Transverse colon (tissue), 4 donors: ENCODE results near the gene PNLIPRP2.

Experiments used
- POLR2A ChIP-seq: fragments of 450-650 bp; IDR thresholded peaks from one replicate; pipeline ENCODE4 v1.6.1; 2016; ENCODE audit warnings: antibody characterized with exemption, mild to moderate bottlenecking, moderate library complexity
- POLR2AphosphoS5 ChIP-seq, 3 donors: sonication (generic); formaldehyde crosslinking; IDR thresholded peaks; one replicate each; pipeline ENCODE4 v1.6.1; 2016; ENCODE audit warnings: antibody characterized with exemption in 3 of 3
- TF ChIP-seq, protein P1 (sequence below), 5 experiments: fragments of 200-600 bp in 3 of 5; fragments of 450-650 bp in 2 of 5; sonication (generic) in 3 of 5; IDR thresholded peaks; 1 replicate in 2 of 5; 2 replicates in 3 of 5; pipeline ENCODE4 v1.5.1; 2016 to 2017; ENCODE audit warnings: antibody characterized with exemption in 5 of 5, inconsistent platforms in 3 of 5, mild to moderate bottlenecking in 2 of 5, moderate library complexity in 1 of 5

DNA sequence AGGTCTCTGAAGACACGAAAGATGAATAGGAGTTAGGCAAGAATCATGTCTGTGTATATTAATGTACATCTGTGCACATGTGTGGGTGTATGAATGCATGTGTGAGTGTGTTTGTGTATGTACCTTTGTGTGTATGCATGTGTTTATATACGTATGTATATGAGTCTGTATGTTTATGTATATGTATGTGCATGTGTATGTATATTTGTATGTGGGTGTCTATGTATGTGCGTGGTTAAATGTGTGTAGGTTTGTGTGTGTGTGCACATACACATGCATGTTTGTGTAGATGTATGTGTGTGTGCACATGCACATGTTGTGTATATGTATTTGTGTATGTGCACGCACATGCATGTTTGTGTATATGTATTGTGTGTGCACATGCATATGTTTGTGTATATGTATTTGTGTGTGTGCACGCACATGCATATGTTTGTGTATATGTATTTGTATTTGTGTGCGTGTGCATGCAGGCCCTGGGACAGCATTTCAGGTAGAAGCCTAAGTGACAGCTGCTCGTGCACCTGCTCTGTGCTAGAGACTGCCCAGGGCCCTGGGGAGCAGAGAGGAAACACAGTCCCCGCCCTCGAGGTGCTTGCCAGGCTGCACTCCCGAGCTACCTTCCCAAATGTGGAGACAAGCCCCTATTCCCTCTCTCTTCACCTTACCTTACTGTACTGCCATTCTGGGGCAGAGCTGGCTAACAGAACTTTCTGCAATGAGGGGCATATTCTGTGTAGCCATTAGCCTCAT lies 17.9 kb upstream of the PNLIPRP2 start:
- TF ChIP-seq POLR2A (no peak), POLR2AphosphoS5 (IDR thresholded peaks at IDR 0.05) (no peak)
- TF ChIP-seq, protein P1, sequence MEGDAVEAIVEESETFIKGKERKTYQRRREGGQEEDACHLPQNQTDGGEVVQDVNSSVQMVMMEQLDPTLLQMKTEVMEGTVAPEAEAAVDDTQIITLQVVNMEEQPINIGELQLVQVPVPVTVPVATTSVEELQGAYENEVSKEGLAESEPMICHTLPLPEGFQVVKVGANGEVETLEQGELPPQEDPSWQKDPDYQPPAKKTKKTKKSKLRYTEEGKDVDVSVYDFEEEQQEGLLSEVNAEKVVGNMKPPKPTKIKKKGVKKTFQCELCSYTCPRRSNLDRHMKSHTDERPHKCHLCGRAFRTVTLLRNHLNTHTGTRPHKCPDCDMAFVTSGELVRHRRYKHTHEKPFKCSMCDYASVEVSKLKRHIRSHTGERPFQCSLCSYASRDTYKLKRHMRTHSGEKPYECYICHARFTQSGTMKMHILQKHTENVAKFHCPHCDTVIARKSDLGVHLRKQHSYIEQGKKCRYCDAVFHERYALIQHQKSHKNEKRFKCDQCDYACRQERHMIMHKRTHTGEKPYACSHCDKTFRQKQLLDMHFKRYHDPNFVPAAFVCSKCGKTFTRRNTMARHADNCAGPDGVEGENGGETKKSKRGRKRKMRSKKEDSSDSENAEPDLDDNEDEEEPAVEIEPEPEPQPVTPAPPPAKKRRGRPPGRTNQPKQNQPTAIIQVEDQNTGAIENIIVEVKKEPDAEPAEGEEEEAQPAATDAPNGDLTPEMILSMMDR (IDR thresholded peaks at IDR 0.05), result no peak
